ENCODE data around the gene PXDN. TPM values are rescaled to one million over a fixed set of nuclear protein-coding genes. Genes with fewer than 3 reads are reported as not detected.
"Not testable (repeated sequence)": the region's sequence is repeated elsewhere in the genome, so short reads cannot be mapped to it uniquely, and the experiment has no call there.

PXDN gene
- total RNA-seq, 1 donor from 2014 or later = 1,930 TPM

GRCh38 chr2:1638281-1638860, 105.9 kb downstream of the PXDN start:
- DNase-seq (ENCODE audit: extremely low read depth, low read depth, low spot score) = no peak

GRCh38 chr2:1636791-1637415, 107.4 kb downstream of the PXDN start:
- no peak for DNase-seq (ENCODE audit: extremely low read depth, low read depth, low spot score)

GRCh38 chr2:1635823-1636222, 108.5 kb downstream of the PXDN start:
- DNase-seq (ENCODE audit: extremely low read depth, low read depth, low spot score) = no peak

- DNase-seq (ENCODE audit: extremely low read depth, low read depth, low spot score) = no peak
Observed at GRCh38 chr2:1634681-1635341, 109.5 kb downstream of the PXDN start.

GRCh38 chr2:1633936-1634587, 110.3 kb downstream of the PXDN start:
- DNase-seq (ENCODE audit: extremely low read depth, low read depth, low spot score) = no peak

- DNase-seq (ENCODE audit: extremely low read depth, low read depth, low spot score) = no peak
Observed at GRCh38 chr2:1633092-1633671, 111.1 kb downstream of the PXDN start.

GRCh38 chr2:1632510-1632909, 111.8 kb downstream of the PXDN start:
- DNase-seq (ENCODE audit: extremely low read depth, low read depth, low spot score) = no peak

GRCh38 chr2:1632002-1632348, 112.3 kb downstream of the PXDN start:
- no peak for DNase-seq (ENCODE audit: extremely low read depth, low read depth, low spot score)

- no peak for DNase-seq (ENCODE audit: extremely low read depth, low read depth, low spot score)
Observed at GRCh38 chr2:1631292-1632001, 112.9 kb downstream of the PXDN start.

GRCh38 chr2:1628893-1629292, 115.4 kb downstream of the PXDN start:
- peak; percentile 84 for DNase-seq (ENCODE audit: extremely low read depth, low read depth, low spot score)

GRCh38 chr2:1627628-1628381, 116.5 kb downstream of the PXDN start:
- DNase-seq (ENCODE audit: extremely low read depth, low read depth, low spot score) = no peak

- no peak for DNase-seq (ENCODE audit: extremely low read depth, low read depth, low spot score)
Observed at GRCh38 chr2:1626271-1626681, 118.0 kb downstream of the PXDN start.

GRCh38 chr2:1625281-1626001, 118.9 kb downstream of the PXDN start:
- DNase-seq (ENCODE audit: extremely low read depth, low read depth, low spot score) = peak; percentile 69

GRCh38 chr2:1623906-1624445, 120.3 kb downstream of the PXDN start:
- DNase-seq (ENCODE audit: extremely low read depth, low read depth, low spot score) = no peak

- no peak for DNase-seq (ENCODE audit: extremely low read depth, low read depth, low spot score)
Observed at GRCh38 chr2:1622521-1623200, 121.7 kb downstream of the PXDN start.

GRCh38 chr2:1621976-1622375, 122.3 kb downstream of the PXDN start:
- not testable (repeated sequence) for DNase-seq (ENCODE audit: extremely low read depth, low read depth, low spot score)

- DNase-seq (ENCODE audit: extremely low read depth, low read depth, low spot score) = no peak
Observed at GRCh38 chr2:1621501-1621900, 122.8 kb downstream of the PXDN start.

GRCh38 chr2:1621041-1621440, 123.3 kb downstream of the PXDN start:
- DNase-seq (ENCODE audit: extremely low read depth, low read depth, low spot score) = no peak

GRCh38 chr2:1620081-1620480, 124.2 kb downstream of the PXDN start:
- no peak for DNase-seq (ENCODE audit: extremely low read depth, low read depth, low spot score)

Measured in glomerular endothelial cell (primary cell).